Thyroid gland (tissue), 4 donors: Measurements from ENCODE around the gene CDC25C. TPM values are rescaled to one million over a fixed set of nuclear protein-coding genes. Genes with fewer than 3 reads are reported as not detected.
A peak's percentile ranks its signal among the peaks of the same experiment; 100 is the strongest.
"Not testable (repeated sequence)": the region's sequence is repeated elsewhere in the genome, so short reads cannot be mapped to it uniquely, and the experiment has no call there.

Source experiments
- DNase-seq, 2 donors: peaks; one replicate each; pipeline ENCODE4 v3.0.0-alpha.2; 2019
- H3K27ac ChIP-seq, 3 donors: fragments of 200-600 bp; sonication (generic); 1 replicate in 2 of 3; 2 replicates in 1 of 3; pipeline ENCODE4 v1.5.1; 2016 to 2019; ENCODE audit warnings: mild to moderate bottlenecking in 1 of 3, moderate library complexity in 1 of 3
- H3K27me3 ChIP-seq: fragments of 200-600 bp; sonication (generic); one replicate; pipeline ENCODE4 v1.5.1; 2019
- H3K36me3 ChIP-seq, 2 donors: fragments of 200-600 bp; sonication (generic); one replicate each; pipeline ENCODE4 v1.5.1; 2016 to 2019
- H3K4me1 ChIP-seq, 2 donors: fragments of 200-600 bp; sonication (generic); one replicate each; pipeline ENCODE4 v1.5.1; 2017 to 2019
- H3K4me3 ChIP-seq, 3 donors: fragments of 200-600 bp; sonication (generic); replicated peaks in 1 of 3; 1 replicate in 2 of 3; 2 replicates in 1 of 3; pipeline ENCODE4 v1.5.1; 2016; ENCODE audit warnings: mild to moderate bottlenecking in 1 of 3
- H3K9me3 ChIP-seq: fragments of 200-600 bp; sonication (generic); one replicate; pipeline ENCODE4 v1.5.1; 2017
- CTCF ChIP-seq, 6 experiments: fragments of 200-600 bp in 3 of 6; fragments of 450-650 bp in 3 of 6; sonication (generic) in 3 of 6; IDR thresholded peaks; one replicate each; pipeline ENCODE4 v1.5.1; 2016 to 2019; ENCODE audit warnings: antibody characterized with exemption in 6 of 6, mild to moderate bottlenecking in 2 of 6, inconsistent platforms in 1 of 6, moderate library complexity in 1 of 6
- POLR2A ChIP-seq, 2 donors: fragments of 450-650 bp; IDR thresholded peaks; one replicate each; pipeline ENCODE4 v1.6.1; 2017; ENCODE audit warnings: antibody characterized with exemption in 2 of 2, mild to moderate bottlenecking in 2 of 2, moderate library complexity in 1 of 2
- WGBS, 2 donors: methylation state at CpG; one replicate each; pipeline ENCODE4 v1.1.5; 2017; 5-methylcytosine and 5-hydroxymethylcytosine counted together
- intact Hi-C: fragments of 100-400 bp; cut with DNase I; formaldehyde crosslinking; loops from one replicate; pipeline ENCODE4 v1.15.1; 2023
- total RNA-seq, 4 donors: library from RNA; depleted of rRNA; stranded (reverse); fragments of >200 nt; gene quantifications; one replicate each; pipeline ENCODE4 v1.2.3, GENCODE V29; 2016

CDC25C gene
- total RNA-seq, 4 donors from 2014 or later: 0.27 TPM; not detected in 3

- H3K4me1 ChIP-seq: peaks cover 7 to 10% of the 10 kb centered on the region in 2 donors
- no peaks in the 10 kb centered on the region for H3K27me3 ChIP-seq
- TF ChIP-seq POLR2A (IDR thresholded peaks at IDR 0.05): no peak
- TF ChIP-seq CTCF (IDR thresholded peaks at IDR 0.05): no peak
- no peak for DNase-seq
- WGBS, 2 donors: 2 to 3% methylated on average over 12 of the region's 12 CpGs
- intact Hi-C loops: loop anchor here (10.0 kb wide), 1 partner anchor 116 kb away; the partner anchor contains the start of gene CDC23
- H3K36me3 ChIP-seq: no peaks in the 10 kb centered on the region
- no peaks in the 10 kb centered on the region for H3K9me3 ChIP-seq
- H3K27ac ChIP-seq: no peak overlapping the region
- peak overlapping the region in 1 of 3 donors; percentile 28 for H3K4me3 ChIP-seq
These were observed 673 bp downstream of the CDC25C start for GRCh38 chr5:138330813-138331448.

- H3K27me3 ChIP-seq, H3K4me3 ChIP-seq, DNase-seq, H3K9me3 ChIP-seq, H3K36me3 ChIP-seq, H3K27ac ChIP-seq, intact Hi-C loops, H3K4me1 ChIP-seq: not testable (repeated sequence)
- WGBS, 2 donors: 90 to 93% methylated on average over 4 of the region's 4 CpGs
These were observed 13.4 kb downstream of the CDC25C start for GRCh38 chr5:138318211-138318610.

GRCh38 chr5:138316355-138316754 lies 15.2 kb downstream of the CDC25C start:
- Histone ChIP-seq H3K4me3 (no peak overlapping the region), H3K27ac (no peak overlapping the region), H3K27me3 (no peaks in the 10 kb centered on the region), H3K4me1 (no peaks in the 10 kb centered on the region), H3K9me3 (no peaks in the 10 kb centered on the region), H3K36me3 (no peaks in the 10 kb centered on the region)
- intact Hi-C loops: no loop called here
- 93 to 100% methylated on average over 1 to 3 of the region's 3 CpGs for WGBS, 2 donors
- DNase-seq: no peak
- TF ChIP-seq CTCF (IDR thresholded peaks at IDR 0.05) (no peak), POLR2A (IDR thresholded peaks at IDR 0.05) (no peak)

- intact Hi-C loops: no loop called here
- H3K36me3 ChIP-seq: no peaks in the 10 kb centered on the region
- H3K4me3 ChIP-seq: no peak overlapping the region
- DNase-seq: no peak
- no peaks in the 10 kb centered on the region for H3K27me3 ChIP-seq
- no peaks in the 10 kb centered on the region for H3K4me1 ChIP-seq
- TF ChIP-seq POLR2A (IDR thresholded peaks at IDR 0.05) (no peak), CTCF (IDR thresholded peaks at IDR 0.05) (no peak)
- no peaks in the 10 kb centered on the region for H3K9me3 ChIP-seq
- 83 to 97% methylated on average over 1 to 3 of the region's 7 CpGs for WGBS, 2 donors
- H3K27ac ChIP-seq: no peak overlapping the region
These were observed 15.8 kb downstream of the CDC25C start for GRCh38 chr5:138315751-138316278.

GRCh38 chr5:138305797-138306196 lies 25.8 kb downstream of the CDC25C start:
- WGBS, 2 donors: 29 to 32% methylated on average over 1 of the region's 1 CpG
- Histone ChIP-seq H3K4me3 (no peak overlapping the region), H3K27me3 (no peaks in the 10 kb centered on the region), H3K27ac (no peak overlapping the region), H3K4me1 (no peaks in the 10 kb centered on the region), H3K36me3 (no peaks in the 10 kb centered on the region), H3K9me3 (no peaks in the 10 kb centered on the region)
- TF ChIP-seq CTCF (IDR thresholded peaks at IDR 0.05): no peak
- DNase-seq: peak; percentile 64 to 74
- intact Hi-C loops: no loop called here
